Liver (tissue), 9 donors: ENCODE data around the gene OLFML2A. TPM values are rescaled to one million over a fixed set of nuclear protein-coding genes. Genes with fewer than 3 reads are reported as not detected.

ENCODE experiments used
- DNase-seq: peaks from one replicate; pipeline ENCODE4 v3.0.0-alpha.2; 2017; ENCODE audit warnings: low spot score
- H3K27ac ChIP-seq, 2 donors: one replicate each; pipeline ENCODE4 v1.7.0; 2013; ENCODE audit warnings: inconsistent platforms in 2 of 2, low read length in 2 of 2, control low read depth in 1 of 2, low read depth in 1 of 2, mild to moderate bottlenecking in 1 of 2
- H3K27me3 ChIP-seq, 4 donors: one replicate each; pipeline versions ENCODE4 v1.6.1 to v1.7.0; 2013; ENCODE audit warnings: low read length in 3 of 4, inconsistent platforms in 1 of 4, mild to moderate bottlenecking in 1 of 4, moderate library complexity in 1 of 4; ENCODE audit not compliant: control insufficient read depth in 4 of 4, insufficient read depth in 4 of 4
- H3K36me3 ChIP-seq, 4 donors: one replicate each; pipeline versions ENCODE4 v1.6.1 to v1.7.0; 2013; ENCODE audit warnings: low read length in 3 of 4, mild to moderate bottlenecking in 3 of 4, low read depth in 1 of 4, moderate library complexity in 1 of 4; ENCODE audit not compliant: control insufficient read depth in 4 of 4, insufficient read depth in 3 of 4
- H3K4me1 ChIP-seq, 4 donors: one replicate each; pipeline versions ENCODE4 v1.6.1 to v1.7.0; 2013; ENCODE audit warnings: low read length in 3 of 4, mild to moderate bottlenecking in 3 of 4, moderate library complexity in 1 of 4; ENCODE audit not compliant: control insufficient read depth in 4 of 4, insufficient read depth in 4 of 4
- H3K4me3 ChIP-seq, 3 donors: one replicate each; pipeline versions ENCODE4 v1.6.1 to v1.7.0; 2013; ENCODE audit warnings: low read length in 3 of 3, control low read depth in 1 of 3, low read depth in 1 of 3, mild to moderate bottlenecking in 1 of 3
- H3K9ac ChIP-seq, 2 donors: one replicate each; pipeline ENCODE4 v1.7.0; 2013; ENCODE audit warnings: low read length in 2 of 2, mild to moderate bottlenecking in 2 of 2, moderate library complexity in 2 of 2, control low read depth in 1 of 2, low read depth in 1 of 2
- H3K9me3 ChIP-seq, 4 donors: one replicate each; pipeline versions ENCODE4 v1.6.1 to v1.7.0; 2013; ENCODE audit warnings: low read length in 3 of 4; ENCODE audit not compliant: control insufficient read depth in 4 of 4
- EGR1 ChIP-seq, 2 donors: IDR thresholded peaks; 2 replicates each; pipeline ENCODE4 v1.6.1; 2016 to 2018; ENCODE audit warnings: antibody characterized with exemption in 2 of 2, low read depth in 2 of 2
- FOXA1 ChIP-seq: IDR thresholded peaks from 2 replicates; pipeline ENCODE4 v1.6.1; 2016; ENCODE audit warnings: antibody characterized with exemption
- FOXA2 ChIP-seq: IDR thresholded peaks from 2 replicates; pipeline ENCODE4 v1.6.1; 2016; ENCODE audit warnings: antibody characterized with exemption
- GABPA ChIP-seq, 2 donors: IDR thresholded peaks in 1 of 2; conservative IDR thresholded peaks in 1 of 2; 2 replicates each; pipeline ENCODE4 v1.6.1; 2016; ENCODE audit warnings: antibody characterized with exemption in 2 of 2, mild to moderate bottlenecking in 1 of 2, moderate library complexity in 1 of 2
- HNF4A ChIP-seq, 2 donors: conservative IDR thresholded peaks; 2 replicates each; pipeline ENCODE4 v1.6.1; 2016; ENCODE audit warnings: antibody characterized with exemption in 2 of 2, mild to moderate bottlenecking in 2 of 2
- HNF4G ChIP-seq: IDR thresholded peaks from 2 replicates; pipeline ENCODE4 v1.6.1; 2016; ENCODE audit warnings: antibody characterized with exemption
- JUND ChIP-seq, 2 donors: IDR thresholded peaks; 2 replicates each; pipeline ENCODE4 v1.6.1; 2016; ENCODE audit warnings: antibody characterized with exemption in 2 of 2
- NR2F2 ChIP-seq: IDR thresholded peaks from 2 replicates; pipeline ENCODE4 v1.6.1; 2016; ENCODE audit warnings: antibody characterized with exemption
- RAD21 ChIP-seq, 2 donors: IDR thresholded peaks; 2 replicates each; pipeline ENCODE4 v1.6.1; 2016; ENCODE audit warnings: antibody characterized with exemption in 2 of 2, mild to moderate bottlenecking in 2 of 2
- RXRA ChIP-seq, 2 donors: IDR thresholded peaks; 2 replicates each; pipeline ENCODE4 v1.6.1; 2017 to 2018; ENCODE audit warnings: antibody characterized with exemption in 2 of 2, mild to moderate bottlenecking in 1 of 2
- SP1 ChIP-seq: IDR thresholded peaks from 2 replicates; pipeline ENCODE4 v1.6.1; 2018; ENCODE audit warnings: antibody characterized with exemption, mild to moderate bottlenecking
- TAF1 ChIP-seq: conservative IDR thresholded peaks from 2 replicates; pipeline ENCODE4 v1.6.1; 2016; ENCODE audit warnings: antibody characterized with exemption, mild to moderate bottlenecking
- YY1 ChIP-seq: IDR thresholded peaks from 2 replicates; pipeline ENCODE4 v1.6.1; 2016; ENCODE audit warnings: antibody characterized with exemption, mild to moderate bottlenecking
- WGBS: extraction: QIAGEN DNeasy Blood & Tissue Kit; methylation state at CpG from one replicate; pipeline ENCODE4 v1.1.7; 2013; 5-methylcytosine and 5-hydroxymethylcytosine counted together
- polyA plus RNA-seq, 2 donors: library from polyadenylated mRNA; stranded (reverse) in 1 of 2; unstranded in 1 of 2; fragments of 200-250 nt in 1 of 2; fragments of >200 nt in 1 of 2; fragmentation: Nextera tagmentation in 1 of 2; extraction: Ambion mirVana in 1 of 2; gene quantifications; one replicate each; pipeline versions ENCODE4 v1.2.1 to v1.2.3, GENCODE V29; 2013 to 2015
- total RNA-seq, 2 donors: library from RNA; depleted of rRNA; stranded (reverse); fragments of >200 nt; gene quantifications; one replicate each; pipeline ENCODE4 v1.2.3, GENCODE V29; 2014
- TF ChIP-seq, protein P1 (sequence below): IDR thresholded peaks from 2 replicates; pipeline ENCODE4 v1.6.1; 2016; ENCODE audit warnings: antibody characterized with exemption
- TF ChIP-seq, protein P2 (sequence below): IDR thresholded peaks from 2 replicates; pipeline ENCODE4 v1.6.1; 2016; ENCODE audit warnings: antibody characterized with exemption, mild to moderate bottlenecking
- TF ChIP-seq, protein P3 (sequence below): fragments of 150-350 bp; IDR thresholded peaks from 2 replicates; pipeline ENCODE4 v1.5.1; 2017; ENCODE audit warnings: improper control_type of control experiment, low read depth, low read length; ENCODE audit not compliant: missing input control
- TF ChIP-seq, protein P4 (sequence below): IDR thresholded peaks from 2 replicates; pipeline ENCODE4 v1.6.1; 2016; ENCODE audit warnings: antibody characterized with exemption
- TF ChIP-seq, protein P5 (sequence below): IDR thresholded peaks from 2 replicates; pipeline ENCODE4 v1.6.1; 2016; ENCODE audit warnings: antibody characterized with exemption
- donor health status: healthy.
- donor health status: healthy.
- donor health status: healthy.
- donor health status: healthy.
- donor health status: healthy.

Gene OLFML2A
- total and polyA plus RNA-seq, 4 donors: 0.15 to 1.1 (median 0.53) TPM

DNA sequence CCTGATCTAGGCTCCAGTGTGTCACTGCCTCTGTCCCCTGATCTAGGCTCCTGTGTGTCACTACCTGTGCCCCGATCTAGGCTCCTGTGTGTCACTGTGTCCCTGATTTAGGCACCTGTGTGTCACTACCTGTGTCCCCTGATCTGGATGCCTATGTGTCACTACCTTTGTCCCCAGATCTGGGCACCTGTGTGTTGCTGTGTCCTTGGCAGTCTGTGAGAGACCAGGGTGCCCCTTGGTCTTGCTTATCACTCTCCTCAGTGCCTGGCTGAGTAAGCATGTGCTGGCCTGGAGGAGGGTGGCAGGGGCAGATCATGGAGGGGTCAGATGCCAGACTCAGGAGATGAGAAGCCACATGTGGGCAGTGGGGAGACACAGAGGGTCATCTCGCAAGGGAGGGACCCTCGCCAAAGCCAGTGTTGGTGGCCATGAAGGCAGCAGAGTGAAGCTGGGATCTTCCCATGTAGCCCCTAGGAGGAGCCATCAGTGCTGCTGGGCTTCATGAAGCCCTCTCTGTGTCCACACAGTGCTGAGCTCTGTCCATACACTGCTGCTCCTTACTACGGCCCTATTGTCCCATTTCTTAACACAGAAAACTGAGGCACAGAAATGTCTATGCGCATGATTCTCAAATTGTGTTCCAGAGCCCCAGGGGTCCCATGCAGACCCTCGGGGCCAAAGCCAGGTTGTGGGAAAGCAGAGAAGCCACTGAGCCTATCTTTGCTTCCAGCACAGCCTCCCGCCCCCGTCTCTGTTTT is 15.5 kb downstream of the OLFML2A start:
- Histone ChIP-seq H3K4me3 (no peak overlapping the region), H3K4me1 (no peaks in the 10 kb centered on the region), H3K36me3 (no peaks in the 10 kb centered on the region), H3K9me3 (no peaks in the 10 kb centered on the region), H3K27me3 (no peaks in the 10 kb centered on the region), H3K9ac (no peak overlapping the region), H3K27ac (no peak overlapping the region)
- 80% methylated on average over 8 of the region's 8 CpGs for WGBS
- no peak for DNase-seq
- TF ChIP-seq SP1 (no peak), YY1 (no peak), JUND (IDR thresholded peaks at IDR 0.05) (no peak), RXRA (IDR thresholded peaks at IDR 0.05) (no peak), RAD21 (IDR thresholded peaks at IDR 0.05) (no peak), TAF1 (no peak), FOXA2 (no peak), FOXA1 (no peak), HNF4G (no peak), HNF4A (conservative IDR thresholded peaks at IDR 0.05) (no peak), EGR1 (IDR thresholded peaks at IDR 0.05; ENCODE audit: low read depth in 2 of 2) (no peak), NR2F2 (no peak), GABPA (IDR thresholded peaks at IDR 0.05 in 1 of 2, conservative IDR thresholded peaks at IDR 0.05 in 1 of 2) (no peak)
- TF ChIP-seq, protein P1, sequence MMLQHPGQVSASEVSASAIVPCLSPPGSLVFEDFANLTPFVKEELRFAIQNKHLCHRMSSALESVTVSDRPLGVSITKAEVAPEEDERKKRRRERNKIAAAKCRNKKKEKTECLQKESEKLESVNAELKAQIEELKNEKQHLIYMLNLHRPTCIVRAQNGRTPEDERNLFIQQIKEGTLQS: no peak
- TF ChIP-seq, protein P2, sequence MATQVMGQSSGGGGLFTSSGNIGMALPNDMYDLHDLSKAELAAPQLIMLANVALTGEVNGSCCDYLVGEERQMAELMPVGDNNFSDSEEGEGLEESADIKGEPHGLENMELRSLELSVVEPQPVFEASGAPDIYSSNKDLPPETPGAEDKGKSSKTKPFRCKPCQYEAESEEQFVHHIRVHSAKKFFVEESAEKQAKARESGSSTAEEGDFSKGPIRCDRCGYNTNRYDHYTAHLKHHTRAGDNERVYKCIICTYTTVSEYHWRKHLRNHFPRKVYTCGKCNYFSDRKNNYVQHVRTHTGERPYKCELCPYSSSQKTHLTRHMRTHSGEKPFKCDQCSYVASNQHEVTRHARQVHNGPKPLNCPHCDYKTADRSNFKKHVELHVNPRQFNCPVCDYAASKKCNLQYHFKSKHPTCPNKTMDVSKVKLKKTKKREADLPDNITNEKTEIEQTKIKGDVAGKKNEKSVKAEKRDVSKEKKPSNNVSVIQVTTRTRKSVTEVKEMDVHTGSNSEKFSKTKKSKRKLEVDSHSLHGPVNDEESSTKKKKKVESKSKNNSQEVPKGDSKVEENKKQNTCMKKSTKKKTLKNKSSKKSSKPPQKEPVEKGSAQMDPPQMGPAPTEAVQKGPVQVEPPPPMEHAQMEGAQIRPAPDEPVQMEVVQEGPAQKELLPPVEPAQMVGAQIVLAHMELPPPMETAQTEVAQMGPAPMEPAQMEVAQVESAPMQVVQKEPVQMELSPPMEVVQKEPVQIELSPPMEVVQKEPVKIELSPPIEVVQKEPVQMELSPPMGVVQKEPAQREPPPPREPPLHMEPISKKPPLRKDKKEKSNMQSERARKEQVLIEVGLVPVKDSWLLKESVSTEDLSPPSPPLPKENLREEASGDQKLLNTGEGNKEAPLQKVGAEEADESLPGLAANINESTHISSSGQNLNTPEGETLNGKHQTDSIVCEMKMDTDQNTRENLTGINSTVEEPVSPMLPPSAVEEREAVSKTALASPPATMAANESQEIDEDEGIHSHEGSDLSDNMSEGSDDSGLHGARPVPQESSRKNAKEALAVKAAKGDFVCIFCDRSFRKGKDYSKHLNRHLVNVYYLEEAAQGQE: no peak
- TF ChIP-seq, protein P3, sequence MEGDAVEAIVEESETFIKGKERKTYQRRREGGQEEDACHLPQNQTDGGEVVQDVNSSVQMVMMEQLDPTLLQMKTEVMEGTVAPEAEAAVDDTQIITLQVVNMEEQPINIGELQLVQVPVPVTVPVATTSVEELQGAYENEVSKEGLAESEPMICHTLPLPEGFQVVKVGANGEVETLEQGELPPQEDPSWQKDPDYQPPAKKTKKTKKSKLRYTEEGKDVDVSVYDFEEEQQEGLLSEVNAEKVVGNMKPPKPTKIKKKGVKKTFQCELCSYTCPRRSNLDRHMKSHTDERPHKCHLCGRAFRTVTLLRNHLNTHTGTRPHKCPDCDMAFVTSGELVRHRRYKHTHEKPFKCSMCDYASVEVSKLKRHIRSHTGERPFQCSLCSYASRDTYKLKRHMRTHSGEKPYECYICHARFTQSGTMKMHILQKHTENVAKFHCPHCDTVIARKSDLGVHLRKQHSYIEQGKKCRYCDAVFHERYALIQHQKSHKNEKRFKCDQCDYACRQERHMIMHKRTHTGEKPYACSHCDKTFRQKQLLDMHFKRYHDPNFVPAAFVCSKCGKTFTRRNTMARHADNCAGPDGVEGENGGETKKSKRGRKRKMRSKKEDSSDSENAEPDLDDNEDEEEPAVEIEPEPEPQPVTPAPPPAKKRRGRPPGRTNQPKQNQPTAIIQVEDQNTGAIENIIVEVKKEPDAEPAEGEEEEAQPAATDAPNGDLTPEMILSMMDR: no peak
- TF ChIP-seq, protein P4, sequence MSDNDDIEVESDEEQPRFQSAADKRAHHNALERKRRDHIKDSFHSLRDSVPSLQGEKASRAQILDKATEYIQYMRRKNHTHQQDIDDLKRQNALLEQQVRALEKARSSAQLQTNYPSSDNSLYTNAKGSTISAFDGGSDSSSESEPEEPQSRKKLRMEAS: no peak
- TF ChIP-seq, protein P5, sequence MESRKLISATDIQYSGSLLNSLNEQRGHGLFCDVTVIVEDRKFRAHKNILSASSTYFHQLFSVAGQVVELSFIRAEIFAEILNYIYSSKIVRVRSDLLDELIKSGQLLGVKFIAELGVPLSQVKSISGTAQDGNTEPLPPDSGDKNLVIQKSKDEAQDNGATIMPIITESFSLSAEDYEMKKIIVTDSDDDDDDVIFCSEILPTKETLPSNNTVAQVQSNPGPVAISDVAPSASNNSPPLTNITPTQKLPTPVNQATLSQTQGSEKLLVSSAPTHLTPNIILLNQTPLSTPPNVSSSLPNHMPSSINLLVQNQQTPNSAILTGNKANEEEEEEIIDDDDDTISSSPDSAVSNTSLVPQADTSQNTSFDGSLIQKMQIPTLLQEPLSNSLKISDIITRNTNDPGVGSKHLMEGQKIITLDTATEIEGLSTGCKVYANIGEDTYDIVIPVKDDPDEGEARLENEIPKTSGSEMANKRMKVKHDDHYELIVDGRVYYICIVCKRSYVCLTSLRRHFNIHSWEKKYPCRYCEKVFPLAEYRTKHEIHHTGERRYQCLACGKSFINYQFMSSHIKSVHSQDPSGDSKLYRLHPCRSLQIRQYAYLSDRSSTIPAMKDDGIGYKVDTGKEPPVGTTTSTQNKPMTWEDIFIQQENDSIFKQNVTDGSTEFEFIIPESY: no peak
